Mesenchymal stem cell (in vitro differentiated cells and primary cell): ENCODE results near the gene FBXO45. TPM values are rescaled to one million over a fixed set of nuclear protein-coding genes. Genes with fewer than 3 reads are reported as not detected.

ENCODE experiments used
- DNase-seq: peaks from one replicate; pipeline ENCODE4 v3.0.0-alpha.2; 2013
- H2AFZ ChIP-seq: one replicate; pipeline ENCODE4 v1.6.1; 2013; ENCODE audit warnings: low read depth, mild to moderate bottlenecking, control low read depth, inconsistent platforms, low read length, moderate library complexity
- H2AK5ac ChIP-seq: 2 replicates; pipeline ENCODE4 v1.6.1; 2013; ENCODE audit warnings: low read length, moderate library complexity, mild to moderate bottlenecking, inconsistent platforms; ENCODE audit not compliant: severe bottlenecking
- H2BK120ac ChIP-seq: one replicate; pipeline ENCODE4 v1.6.1; 2013; ENCODE audit warnings: low read depth, mild to moderate bottlenecking, inconsistent platforms, low read length, moderate library complexity
- H2BK12ac ChIP-seq, 2 experiments: one replicate each; pipeline ENCODE4 v1.6.1; 2013; ENCODE audit warnings: inconsistent platforms in 2 of 2, low read length in 2 of 2, mild to moderate bottlenecking in 2 of 2, moderate library complexity in 2 of 2, control low read depth in 1 of 2
- H2BK15ac ChIP-seq: one replicate; pipeline ENCODE4 v1.6.1; 2013; ENCODE audit warnings: mild to moderate bottlenecking, low read depth, inconsistent platforms; ENCODE audit not compliant: poor library complexity, severe bottlenecking
- H2BK5ac ChIP-seq: 2 replicates; pipeline ENCODE4 v1.6.1; 2013; ENCODE audit warnings: low read depth, mild to moderate bottlenecking, low read length, control low read depth, inconsistent platforms; ENCODE audit not compliant: poor library complexity, severe bottlenecking
- H3K14ac ChIP-seq, 2 experiments: one replicate each; pipeline ENCODE4 v1.6.1; 2013; ENCODE audit warnings: inconsistent platforms in 2 of 2, low read length in 2 of 2, control low read depth in 1 of 2, mild to moderate bottlenecking in 1 of 2, moderate library complexity in 1 of 2
- H3K18ac ChIP-seq, 2 experiments: one replicate each; pipeline ENCODE4 v1.6.1; 2013; ENCODE audit warnings: inconsistent platforms in 2 of 2, low read length in 2 of 2, control low read depth in 1 of 2, low read depth in 1 of 2, mild to moderate bottlenecking in 1 of 2
- H3K23ac ChIP-seq, 2 experiments: one replicate each; pipeline ENCODE4 v1.6.1; 2013; ENCODE audit warnings: inconsistent platforms in 2 of 2, low read length in 2 of 2, mild to moderate bottlenecking in 2 of 2, moderate library complexity in 2 of 2, control low read depth in 1 of 2
- H3K27ac ChIP-seq: 2 replicates; pipeline ENCODE4 v1.5.1; 2013; ENCODE audit warnings: mild to moderate bottlenecking, moderate library complexity, low read length, control low read depth, inconsistent platforms; ENCODE audit not compliant: poor library complexity, severe bottlenecking
- H3K27me3 ChIP-seq, 2 experiments: 2 replicates each; pipeline versions ENCODE4 v1.6.1 to v1.7.0; 2013; ENCODE audit warnings: low read length in 2 of 2, mild to moderate bottlenecking in 2 of 2, moderate library complexity in 2 of 2, control low read depth in 1 of 2, inconsistent platforms in 1 of 2; ENCODE audit not compliant: control insufficient read depth in 1 of 2, insufficient read depth in 1 of 2
- H3K36me3 ChIP-seq, 2 experiments: 2 replicates each; pipeline versions ENCODE4 v1.6.1 to v1.7.0; 2013; ENCODE audit warnings: low read length in 2 of 2, control low read depth in 1 of 2, inconsistent platforms in 1 of 2, low read depth in 1 of 2, mild to moderate bottlenecking in 1 of 2; ENCODE audit not compliant: insufficient read depth in 2 of 2, control insufficient read depth in 1 of 2
- H3K4ac ChIP-seq, 2 experiments: one replicate each; pipeline ENCODE4 v1.6.1; 2013; ENCODE audit warnings: inconsistent platforms in 2 of 2, low read length in 2 of 2, mild to moderate bottlenecking in 2 of 2, moderate library complexity in 2 of 2, control low read depth in 1 of 2, low read depth in 1 of 2
- H3K4me1 ChIP-seq: 2 replicates; pipeline ENCODE4 v1.6.1; 2013; ENCODE audit warnings: low read depth, low read length, control low read depth; ENCODE audit not compliant: control insufficient read depth, insufficient read depth
- H3K4me2 ChIP-seq: 2 replicates; pipeline ENCODE4 v1.6.1; 2013; ENCODE audit warnings: low read length, mild to moderate bottlenecking, inconsistent platforms; ENCODE audit not compliant: poor library complexity, severe bottlenecking
- H3K4me3 ChIP-seq, 2 experiments: 2 replicates each; pipeline versions ENCODE4 v1.5.1 to v1.7.0; 2013; ENCODE audit warnings: low read length in 2 of 2, mild to moderate bottlenecking in 2 of 2, control low read depth in 1 of 2, low read depth in 1 of 2; ENCODE audit not compliant: insufficient read depth in 1 of 2
- H3K79me1 ChIP-seq: replicated peaks from 2 replicates; pipeline ENCODE4 v1.6.1; 2013; ENCODE audit warnings: mild to moderate bottlenecking, control low read depth, low read length, inconsistent platforms; ENCODE audit not compliant: poor library complexity, severe bottlenecking
- H3K9ac ChIP-seq: 2 replicates; pipeline ENCODE4 v1.7.0; 2013; ENCODE audit warnings: mild to moderate bottlenecking, low read length, moderate library complexity
- H3K9me3 ChIP-seq: 2 replicates; pipeline ENCODE4 v1.7.0; 2013; ENCODE audit warnings: mild to moderate bottlenecking, low read length; ENCODE audit not compliant: control insufficient read depth
- H4K8ac ChIP-seq: one replicate; pipeline ENCODE4 v1.6.1; 2013; ENCODE audit warnings: inconsistent platforms, mild to moderate bottlenecking, low read length, moderate library complexity
- H4K91ac ChIP-seq: one replicate; pipeline ENCODE4 v1.6.1; 2013; ENCODE audit warnings: mild to moderate bottlenecking, low read length, inconsistent platforms
- WGBS: methylation state at CpG from one replicate; pipeline ENCODE4 v1.1.7; 2013; ENCODE audit warnings: mixed read lengths; 5-methylcytosine and 5-hydroxymethylcytosine counted together
- polyA plus RNA-seq, 2 experiments: library from polyadenylated mRNA; stranded (reverse); fragments of 200-250 nt; gene quantifications; one replicate each; pipeline ENCODE4 v1.2.3, GENCODE V29; 2013

FBXO45 gene, protein sequence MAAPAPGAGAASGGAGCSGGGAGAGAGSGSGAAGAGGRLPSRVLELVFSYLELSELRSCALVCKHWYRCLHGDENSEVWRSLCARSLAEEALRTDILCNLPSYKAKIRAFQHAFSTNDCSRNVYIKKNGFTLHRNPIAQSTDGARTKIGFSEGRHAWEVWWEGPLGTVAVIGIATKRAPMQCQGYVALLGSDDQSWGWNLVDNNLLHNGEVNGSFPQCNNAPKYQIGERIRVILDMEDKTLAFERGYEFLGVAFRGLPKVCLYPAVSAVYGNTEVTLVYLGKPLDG
- 6.5 TPM for polyA plus RNA-seq (2013, experiment 1 of 2)
- 6.8 TPM for polyA plus RNA-seq (2013, experiment 2 of 2)

DNA sequence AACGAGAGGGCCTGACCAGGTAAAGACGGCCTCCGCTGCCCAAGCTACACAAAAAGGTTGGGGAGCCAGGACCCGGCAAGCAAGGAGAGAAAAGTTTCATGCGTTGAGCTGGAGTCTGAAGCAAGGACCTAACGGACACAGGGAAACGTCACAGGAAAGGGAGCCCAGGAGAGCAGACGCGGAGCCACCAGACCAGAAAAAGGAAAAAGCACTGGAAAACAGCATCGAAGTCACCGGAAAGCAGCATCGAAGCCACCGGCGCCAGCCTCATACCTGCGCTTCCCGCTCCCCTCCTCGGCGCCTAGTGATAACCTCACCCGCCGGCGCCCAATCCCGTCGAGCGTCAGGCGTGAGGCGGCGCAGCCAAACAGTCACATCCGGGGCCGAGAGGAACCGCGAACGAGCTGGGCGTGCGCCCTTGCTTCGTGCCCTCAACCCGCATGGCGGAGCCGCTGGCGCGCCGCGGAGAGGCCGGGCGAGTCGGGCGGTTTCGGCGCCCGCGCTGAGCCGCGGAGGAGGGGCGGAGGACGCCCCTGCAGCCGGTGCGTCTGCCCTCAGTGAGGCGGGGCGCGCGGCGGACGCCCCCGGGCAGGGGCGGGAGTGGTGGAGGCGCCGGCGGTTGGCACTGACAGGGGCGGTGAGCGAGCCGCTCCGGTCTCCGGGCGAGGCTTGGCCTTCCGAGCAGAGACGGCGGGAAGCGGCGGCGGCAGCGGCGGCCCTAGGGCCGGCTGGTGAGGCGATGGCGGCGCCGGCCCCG lies at the start of gene FBXO45, which contains the start of gene WDR53:
FBXO45 (plus strand) TSS at position 415 of the 757 bp plus-strand sequence; CDS start at position 740, 325 bp downstream.
WDR53 (minus strand) TSS at position 309 of the 757 bp plus-strand sequence. CDS start 7,079 bp downstream, outside the sequence.
- peak within 1 kb of the TSS; percentile 57 for H2BK15ac ChIP-seq
- H2AFZ ChIP-seq = peak within 1 kb of the TSS; percentile 97
- no peaks in the 10 kb centered on the region for H3K9me3 ChIP-seq
- peak within 1 kb of the TSS; percentile 35 to 88 for H3K18ac ChIP-seq
- peak within 1 kb of the TSS; percentile 57 to 97 for H3K4ac ChIP-seq
- H3K4me1 ChIP-seq = peaks cover 15% of the 10 kb centered on the region
- H3K4me3 ChIP-seq = peak within 1 kb of the TSS; percentile 90 to 100
- under 1% methylated on average over 83 of the region's 87 CpGs for WGBS
- H3K23ac ChIP-seq = peak within 1 kb of the TSS in 1 of 2 experiments; percentile 96
- peak within 1 kb of the TSS; percentile 100 for H3K9ac ChIP-seq
- no peak within 1 kb of the TSS for H2BK12ac ChIP-seq
- peaks cover 24% of the 10 kb centered on the region for H3K79me1 ChIP-seq
- H4K8ac ChIP-seq = peak within 1 kb of the TSS; percentile 63
- peaks cover 6 to 22% of the 10 kb centered on the region in 2 experiments for H3K36me3 ChIP-seq
- no peak within 1 kb of the TSS for H2AK5ac ChIP-seq
- peak within 1 kb of the TSS in 1 of 2 experiments; percentile 48 for H3K14ac ChIP-seq
- no peak within 1 kb of the TSS for H4K91ac ChIP-seq
- H2BK120ac ChIP-seq = no peak within 1 kb of the TSS
- H3K27me3 ChIP-seq = no peaks in the 10 kb centered on the region
- H3K4me2 ChIP-seq = peak within 1 kb of the TSS; percentile 98
- DNase-seq = peak; percentile 94
- H3K27ac ChIP-seq = peak within 1 kb of the TSS; percentile 27
- H2BK5ac ChIP-seq = no peak within 1 kb of the TSS

GRCh38 chr3:196518966-196519717 lies 49.3 kb upstream of the FBXO45 start:
- no peak overlapping the region for H2BK12ac ChIP-seq
- no peak overlapping the region for H3K4me2 ChIP-seq
- H3K4me3 ChIP-seq = no peak overlapping the region
- H3K18ac ChIP-seq = no peak overlapping the region
- H3K9me3 ChIP-seq = peaks cover 23% of the 10 kb centered on the region
- H3K23ac ChIP-seq = no peak overlapping the region
- H3K14ac ChIP-seq = no peak overlapping the region
- no peaks in the 10 kb centered on the region for H3K79me1 ChIP-seq
- peak overlapping the region; percentile 55 for H3K9ac ChIP-seq
- H3K36me3 ChIP-seq = no peaks in the 10 kb centered on the region
- no peak overlapping the region for H2BK5ac ChIP-seq
- DNase-seq = peak; percentile 64
- WGBS = 47% methylated on average over 10 of the region's 12 CpGs
- no peak overlapping the region for H4K8ac ChIP-seq
- H2BK15ac ChIP-seq = no peak overlapping the region
- no peak overlapping the region for H3K27ac ChIP-seq
- H3K4me1 ChIP-seq = no peaks in the 10 kb centered on the region
- H3K4ac ChIP-seq = no peak overlapping the region
- H4K91ac ChIP-seq = no peak overlapping the region
- no peak overlapping the region for H2BK120ac ChIP-seq
- H3K27me3 ChIP-seq = no peaks in the 10 kb centered on the region
- no peak overlapping the region for H2AK5ac ChIP-seq
- no peak overlapping the region for H2AFZ ChIP-seq

- Histone ChIP-seq H3K36me3 (no peaks in the 10 kb centered on the region), H2BK12ac (no peak overlapping the region), H3K4me3 (no peak overlapping the region), H3K27me3 (no peaks in the 10 kb centered on the region), H2BK120ac (no peak overlapping the region), H2AK5ac (no peak overlapping the region), H3K4me2 (no peak overlapping the region), H4K91ac (no peak overlapping the region), H3K23ac (no peak overlapping the region), H2BK15ac (no peak overlapping the region), H3K9ac (no peak overlapping the region), H2BK5ac (no peak overlapping the region), H3K9me3 (peaks cover 23% of the 10 kb centered on the region), H3K18ac (no peak overlapping the region), H3K4ac (no peak overlapping the region), H4K8ac (no peak overlapping the region), H3K4me1 (no peaks in the 10 kb centered on the region), H3K79me1 (no peaks in the 10 kb centered on the region), H2AFZ (no peak overlapping the region), H3K27ac (no peak overlapping the region), H3K14ac (no peak overlapping the region)
- WGBS = 79% methylated on average over 5 of the region's 5 CpGs
- DNase-seq = peak; percentile 22
Observed at GRCh38 chr3:196519718-196520082, 48.8 kb upstream of the FBXO45 start.
